ENCODE data around the gene DPF3.

DNA sequence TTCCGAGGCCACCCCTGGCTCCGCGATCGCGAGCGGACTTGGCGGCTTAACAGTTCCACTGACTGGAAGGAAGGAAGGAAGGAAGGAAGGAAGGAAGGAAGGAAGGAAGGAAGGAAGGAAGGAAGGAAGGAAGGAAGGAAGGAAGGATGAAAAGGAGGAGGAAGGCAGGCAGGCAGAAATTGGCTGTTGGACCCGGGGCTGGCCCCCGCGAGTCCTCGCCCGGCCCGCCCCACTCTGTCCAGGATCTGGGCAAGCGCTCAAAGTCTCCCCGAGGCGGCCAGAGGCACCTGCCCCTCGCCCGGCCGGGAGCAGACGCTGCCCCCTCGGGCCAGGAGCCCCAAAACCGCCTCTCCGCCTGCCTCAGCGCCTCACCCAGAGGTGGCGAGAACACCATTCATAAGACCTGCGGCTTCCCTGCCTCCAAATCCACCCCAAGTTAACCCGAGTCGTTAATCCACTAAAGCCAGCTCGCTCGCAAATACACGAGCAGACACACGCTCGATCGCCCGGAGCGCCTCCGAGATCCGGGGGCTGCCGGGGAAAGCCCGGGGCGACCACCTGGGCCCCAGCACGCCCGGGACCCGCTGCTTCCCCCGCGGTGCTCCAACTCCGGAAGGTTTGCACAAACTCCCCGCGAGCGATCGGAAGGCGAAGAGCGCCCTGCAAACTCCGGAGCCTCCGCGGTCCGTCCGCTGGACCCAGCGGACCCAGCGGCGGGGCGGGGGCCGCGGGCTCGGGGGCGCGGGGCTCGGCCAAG lies 844 bp downstream of the DPF3 start:
- TF ChIP-seq, protein P1, sequence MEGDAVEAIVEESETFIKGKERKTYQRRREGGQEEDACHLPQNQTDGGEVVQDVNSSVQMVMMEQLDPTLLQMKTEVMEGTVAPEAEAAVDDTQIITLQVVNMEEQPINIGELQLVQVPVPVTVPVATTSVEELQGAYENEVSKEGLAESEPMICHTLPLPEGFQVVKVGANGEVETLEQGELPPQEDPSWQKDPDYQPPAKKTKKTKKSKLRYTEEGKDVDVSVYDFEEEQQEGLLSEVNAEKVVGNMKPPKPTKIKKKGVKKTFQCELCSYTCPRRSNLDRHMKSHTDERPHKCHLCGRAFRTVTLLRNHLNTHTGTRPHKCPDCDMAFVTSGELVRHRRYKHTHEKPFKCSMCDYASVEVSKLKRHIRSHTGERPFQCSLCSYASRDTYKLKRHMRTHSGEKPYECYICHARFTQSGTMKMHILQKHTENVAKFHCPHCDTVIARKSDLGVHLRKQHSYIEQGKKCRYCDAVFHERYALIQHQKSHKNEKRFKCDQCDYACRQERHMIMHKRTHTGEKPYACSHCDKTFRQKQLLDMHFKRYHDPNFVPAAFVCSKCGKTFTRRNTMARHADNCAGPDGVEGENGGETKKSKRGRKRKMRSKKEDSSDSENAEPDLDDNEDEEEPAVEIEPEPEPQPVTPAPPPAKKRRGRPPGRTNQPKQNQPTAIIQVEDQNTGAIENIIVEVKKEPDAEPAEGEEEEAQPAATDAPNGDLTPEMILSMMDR (IDR thresholded peaks at IDR 0.05): no peak
- TF ChIP-seq EZH2 (IDR thresholded peaks at IDR 0.05; ENCODE audit: borderline replicate concordance, insufficient read depth, low read depth, low read length, poor library complexity, severe bottlenecking): no peak

Measured in B cell (primary cell).